SH-SY5Y (cell line): ENCODE results near the gene DSTN.

Experiments
- GATA2 ChIP-seq: IDR thresholded peaks from 2 replicates; pipeline ENCODE4 v1.6.1; 2011; ENCODE audit warnings: mild to moderate bottlenecking, low read depth, low read length
- GATA3 ChIP-seq: IDR thresholded peaks from 2 replicates; pipeline ENCODE4 v1.6.1; 2011; ENCODE audit warnings: low read depth, mild to moderate bottlenecking, low read length, moderate library complexity

The DSTN gene

DNA sequence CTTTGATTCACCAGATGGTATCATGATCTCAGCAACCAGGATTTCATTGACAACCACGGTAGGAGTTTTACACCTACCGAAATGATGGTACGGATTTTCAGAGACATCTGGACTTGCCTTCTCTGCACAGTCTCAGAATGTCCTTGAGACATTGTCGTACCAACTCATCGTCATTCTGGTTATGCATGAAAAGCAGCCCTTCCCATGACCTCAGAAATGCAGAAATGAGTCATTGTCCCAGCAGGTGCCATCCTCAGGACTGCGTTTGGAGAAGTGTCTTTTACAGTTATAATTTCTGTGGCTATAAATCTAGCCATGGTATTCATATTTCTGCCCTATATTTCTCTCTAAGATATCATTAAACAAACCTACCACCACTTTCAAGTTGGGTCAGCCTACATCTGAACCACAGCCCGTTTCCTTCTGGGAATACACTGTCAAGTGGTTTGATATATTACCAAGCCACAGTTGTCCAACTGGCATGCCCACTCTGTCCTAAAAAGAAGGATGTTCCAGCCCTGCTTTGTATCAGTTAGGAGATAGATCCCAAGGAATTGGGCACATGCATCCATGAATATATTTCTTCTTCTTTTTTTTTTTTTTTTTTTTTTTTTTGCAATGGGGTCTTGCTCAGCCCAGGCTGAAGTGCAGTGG is 31.2 kb upstream of the DSTN start:
- no peak for TF ChIP-seq GATA3
- TF ChIP-seq GATA2 = no peak

DNA sequence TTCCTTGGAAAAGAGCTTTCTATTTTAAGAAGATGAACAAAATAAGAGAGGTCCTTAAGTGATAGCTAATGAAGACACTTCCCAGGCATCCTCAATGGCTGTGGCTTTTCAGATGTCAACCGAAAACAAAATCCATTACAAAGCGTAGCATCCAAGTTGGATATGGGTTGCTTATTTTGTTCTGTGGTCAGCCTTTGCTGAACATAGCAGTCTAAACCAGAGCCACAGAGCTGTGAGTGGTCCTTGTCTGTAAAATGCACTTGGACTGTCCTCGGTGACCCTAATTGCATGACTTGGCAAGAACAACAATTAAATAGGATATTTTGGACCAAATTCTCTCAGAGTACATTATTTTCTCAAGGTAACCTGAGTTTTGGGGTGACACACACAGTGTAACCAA is 28.3 kb upstream of the DSTN start:
- TF ChIP-seq GATA2 = no peak
- TF ChIP-seq GATA3 = no peak

DNA sequence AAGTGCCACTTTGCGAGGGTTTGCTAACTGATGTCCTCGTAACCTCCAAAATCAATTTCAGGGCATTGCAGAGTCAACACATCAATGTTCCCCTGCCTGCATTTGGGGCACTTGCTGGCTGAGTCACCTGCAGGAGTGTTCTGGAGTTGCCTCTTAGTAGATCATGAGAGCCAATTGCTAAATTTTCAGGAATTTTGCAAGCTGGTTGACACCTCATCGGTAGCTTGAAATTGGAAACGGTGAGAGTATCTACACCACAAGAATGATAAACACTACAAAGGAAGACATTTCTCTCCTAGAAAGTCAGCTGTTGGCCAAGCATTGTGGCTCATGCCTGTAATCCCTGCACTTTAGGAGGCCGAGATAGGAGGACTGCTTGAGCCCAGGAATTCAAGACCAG is 27.9 kb upstream of the DSTN start:
- TF ChIP-seq GATA2 (no peak), GATA3 (no peak)

DNA sequence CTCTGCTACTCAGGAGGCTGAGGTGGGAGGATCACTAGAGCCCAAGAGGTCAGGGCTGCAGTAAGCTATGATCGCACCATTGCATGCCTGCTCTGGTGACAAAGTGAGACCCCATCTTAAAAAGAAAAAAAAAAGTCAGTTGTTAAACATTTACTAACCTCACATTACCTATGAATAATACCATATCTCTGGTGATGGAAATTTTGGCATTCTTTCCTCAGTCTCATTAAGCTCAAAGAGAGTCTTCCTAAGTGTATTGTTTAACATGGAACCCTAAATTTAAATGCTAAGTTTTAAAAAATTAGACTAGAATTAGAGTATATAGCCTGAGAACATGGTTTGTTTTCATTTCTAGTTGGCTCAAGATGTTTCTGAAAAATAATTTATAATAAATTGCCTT is 27.4 kb upstream of the DSTN start:
- no peak for TF ChIP-seq GATA3
- no peak for TF ChIP-seq GATA2

- no peak for TF ChIP-seq GATA2
- no peak for TF ChIP-seq GATA3
Measured at GRCh38 chr20:17542993-17543412, 26.9 kb upstream of the DSTN start.

- TF ChIP-seq GATA3 = no peak
- no peak for TF ChIP-seq GATA2
Measured at GRCh38 chr20:17543531-17544131, 26.2 kb upstream of the DSTN start.

- TF ChIP-seq GATA2 (peak; percentile 82), GATA3 (no peak)
Measured at GRCh38 chr20:17545127-17545526, 24.7 kb upstream of the DSTN start.

- TF ChIP-seq GATA2 (no peak), GATA3 (no peak)
Measured at GRCh38 chr20:17549131-17549530, 20.7 kb upstream of the DSTN start.

DNA sequence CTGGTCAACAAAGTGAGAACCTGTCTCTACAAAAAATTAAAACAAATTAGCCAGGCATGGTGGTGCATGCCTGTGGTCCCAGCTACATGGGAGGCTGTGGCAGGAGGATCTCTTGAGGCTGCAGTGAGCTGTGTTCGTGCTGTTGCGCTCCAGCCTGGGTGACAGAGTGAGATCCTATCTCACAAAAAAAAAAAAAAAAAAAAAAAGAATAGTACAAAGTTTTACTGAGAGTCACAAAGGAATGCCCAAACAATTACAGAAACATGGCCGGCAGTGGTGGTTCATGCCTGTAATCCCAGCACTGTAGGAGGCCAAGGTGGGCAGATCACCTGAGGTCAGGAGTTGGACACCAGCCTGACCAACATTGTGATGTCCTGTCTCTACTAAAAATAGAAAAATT is 14.8 kb upstream of the DSTN start:
- TF ChIP-seq GATA2 (no peak), GATA3 (no peak)

- TF ChIP-seq GATA3 = no peak
- no peak for TF ChIP-seq GATA2
Measured at GRCh38 chr20:17556837-17557674, 12.8 kb upstream of the DSTN start.

DNA sequence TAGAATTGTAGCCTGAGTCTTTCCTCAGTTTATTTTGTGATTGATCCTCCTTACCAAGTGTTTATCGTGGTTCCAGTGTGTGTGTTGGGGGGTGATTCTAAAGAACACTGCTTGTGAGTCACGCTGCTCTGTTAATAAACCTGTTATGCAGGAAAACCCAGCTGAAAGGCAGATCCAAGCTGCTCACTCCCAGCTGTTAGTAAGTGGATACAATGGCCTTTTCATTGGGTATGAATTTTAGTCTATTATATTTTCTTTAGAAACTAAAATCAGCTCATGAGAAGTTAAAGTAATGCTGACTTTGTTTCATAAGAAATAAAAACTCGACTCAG is 12.2 kb upstream of the DSTN start:
- no peak for TF ChIP-seq GATA3
- no peak for TF ChIP-seq GATA2

- no peak for TF ChIP-seq GATA3
- no peak for TF ChIP-seq GATA2
Measured at GRCh38 chr20:17558154-17558940, 11.5 kb upstream of the DSTN start.

DNA sequence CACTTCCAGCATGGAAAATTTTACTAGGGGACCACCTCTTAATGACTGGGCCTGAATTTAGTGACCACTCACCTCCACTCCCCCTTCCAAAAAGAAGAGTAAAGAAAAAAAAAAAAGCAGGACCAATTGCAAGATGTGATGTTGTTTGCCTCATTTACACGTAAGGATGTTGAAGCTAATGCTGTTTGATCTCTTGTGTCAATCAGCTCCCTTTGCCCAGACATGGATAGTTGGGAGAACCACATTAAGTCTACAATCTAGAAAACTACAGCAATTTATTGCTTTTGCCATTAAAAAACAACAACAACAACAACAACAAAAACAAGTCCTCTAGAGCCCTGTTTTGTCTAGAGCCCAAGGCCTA is 11.0 kb upstream of the DSTN start:
- TF ChIP-seq GATA2 = no peak
- TF ChIP-seq GATA3 = no peak

- TF ChIP-seq GATA2 (no peak), GATA3 (no peak)
Measured at GRCh38 chr20:17559338-17559737, 10.5 kb upstream of the DSTN start.
